Stimulated activated CD8-positive, alpha-beta memory T cell treated with anti-CD3 and anti-CD28 coated beads, Interleukin-12 subunit alpha, Interleukin-12 subunit beta, amount 100 ng/mL, for 24 hours (primary cell): ENCODE measurements around the gene DBR1.
"Not testable (repeated sequence)": the region's sequence is repeated elsewhere in the genome, so short reads cannot be mapped to it uniquely, and the experiment has no call there.

Source experiments
- DNase-seq: peaks from one replicate; pipeline ENCODE4 v3.0.0-alpha.2; 2020; ENCODE audit errors: extremely low read depth

The DBR1 gene

GRCh38 chr3:138186803-138187295, 12.1 kb upstream of the DBR1 start:
- peak; percentile 76 for DNase-seq

GRCh38 chr3:138186221-138186620, 11.5 kb upstream of the DBR1 start:
- DNase-seq, result no peak

GRCh38 chr3:138184994-138185393, 10.3 kb upstream of the DBR1 start:
- DNase-seq, result no peak

- DNase-seq, result no peak
Measured at GRCh38 chr3:138180375-138181029, 5.8 kb upstream of the DBR1 start.

GRCh38 chr3:138173769-138174420, 826 bp downstream of the DBR1 start:
- no peak for DNase-seq

GRCh38 chr3:138172625-138173024, 2.1 kb downstream of the DBR1 start:
- DNase-seq, result no peak

- no peak for DNase-seq
Measured at GRCh38 chr3:138165061-138165460, 9.7 kb downstream of the DBR1 start.

GRCh38 chr3:138157743-138158142, 17.0 kb downstream of the DBR1 start:
- DNase-seq, result no peak

GRCh38 chr3:138154534-138154933, 20.2 kb downstream of the DBR1 start:
- DNase-seq, result no peak

GRCh38 chr3:138148503-138148902, 26.2 kb downstream of the DBR1 start:
- DNase-seq, result no peak

- DNase-seq, result not testable (repeated sequence)
Measured at GRCh38 chr3:138142181-138142580, 32.5 kb downstream of the DBR1 start.

- no peak for DNase-seq
Measured at GRCh38 chr3:138140940-138141339, 33.8 kb downstream of the DBR1 start.

- no peak for DNase-seq
Measured at GRCh38 chr3:138139691-138140090, 35.0 kb downstream of the DBR1 start.

GRCh38 chr3:138137861-138138260, 36.9 kb downstream of the DBR1 start:
- no peak for DNase-seq

GRCh38 chr3:138136201-138136600, 38.5 kb downstream of the DBR1 start:
- no peak for DNase-seq

- DNase-seq, result no peak
Measured at GRCh38 chr3:138135833-138136194, 38.9 kb downstream of the DBR1 start.

- DNase-seq, result no peak
Measured at GRCh38 chr3:138135146-138135832, 39.4 kb downstream of the DBR1 start.

- no peak for DNase-seq
Measured at GRCh38 chr3:138132239-138132638, 42.5 kb downstream of the DBR1 start, which contains the start of gene A4GNT. A4GNT (minus strand) TSS chr3:138132390; CDS start chr3:138131256, 1,134 bp downstream.

GRCh38 chr3:138127636-138128365, 46.9 kb downstream of the DBR1 start:
- no peak for DNase-seq

GRCh38 chr3:138125548-138126221, 49.0 kb downstream of the DBR1 start:
- no peak for DNase-seq

GRCh38 chr3:138124706-138125355, 49.9 kb downstream of the DBR1 start:
- no peak for DNase-seq
